PC-3 (cell line): Measurements from ENCODE around the gene DMD. TPM values are rescaled to one million over a fixed set of nuclear protein-coding genes. Genes with fewer than 3 reads are reported as not detected.

Experiments
- ATAC-seq: fragments of 200-7000 bp; cut with Tn5 transposase; 2 replicates; pipeline ENCODE4 v1.9.1; 2020; ENCODE audit warnings: mild to moderate bottlenecking, moderate library complexity
- BruUV-seq: library from RNA; stranded (reverse); fragments of 400-500 nt; replicated peaks from 2 replicates; lab custom pipeline; 2021; lab: Mats Ljungman, UMichigan
- CTCF ChIA-PET: fragments of 300-600 bp; sonication (Branson Sonifier 250); formaldehyde crosslinking; loops from one replicate; lab custom pipeline; 2022; ENCODE audit warnings: antibody characterized with exemption; lab: Charles Lee
- POLR2A ChIA-PET: fragments of 300-600 bp; sonication (Branson Sonifier 250); formaldehyde crosslinking; loops from one replicate; lab custom pipeline; 2022; ENCODE audit warnings: antibody characterized with exemption; ENCODE audit not compliant: unreplicated experiment; lab: Charles Lee
- DNase-seq: peaks from one replicate; pipeline ENCODE4 v3.0.0-alpha.2; 2015
- H2AFZ ChIP-seq: fragments of 300-600 bp; sonication (generic); 2 replicates; pipeline ENCODE4 v1.6.0; 2016; ENCODE audit warnings: antibody characterized with exemption, low read length
- H3F3A ChIP-seq: fragments of 300-600 bp; sonication (generic); one replicate; pipeline ENCODE4 v1.6.0; 2017; ENCODE audit warnings: antibody characterized with exemption, low read length, control low read depth, mild to moderate bottlenecking; ENCODE audit not compliant: unreplicated experiment
- H3K27ac ChIP-seq: fragments of 300-600 bp; sonication (generic); 2 replicates; pipeline ENCODE4 v1.5.1; 2016; ENCODE audit warnings: mild to moderate bottlenecking, low read length
- H3K27me3 ChIP-seq: fragments of 300-600 bp; sonication (generic); 2 replicates; pipeline ENCODE4 v1.6.1; 2016; ENCODE audit warnings: low read length, mixed read lengths
- H3K36me3 ChIP-seq: fragments of 300-600 bp; sonication (generic); 2 replicates; pipeline ENCODE4 v1.6.1; 2016; ENCODE audit warnings: low read depth, mixed run types, low read length, mixed read lengths
- H3K4me1 ChIP-seq: fragments of 300-600 bp; sonication (generic); 2 replicates; pipeline ENCODE4 v1.5.1; 2016; ENCODE audit warnings: low read length; ENCODE audit not compliant: insufficient read depth
- H3K4me2 ChIP-seq: fragments of 300-600 bp; sonication (generic); 2 replicates; pipeline ENCODE4 v1.6.0; 2016; ENCODE audit warnings: low read length
- H3K4me3 ChIP-seq: fragments of 300-600 bp; sonication (generic); 2 replicates; pipeline ENCODE4 v1.5.1; 2016; ENCODE audit warnings: mild to moderate bottlenecking, low read length, mixed read lengths
- H3K79me2 ChIP-seq: fragments of 300-600 bp; sonication (generic); 2 replicates; pipeline ENCODE4 v1.6.1; 2017; ENCODE audit warnings: low read length, mixed read lengths
- H3K9ac ChIP-seq: fragments of 300-600 bp; sonication (generic); 2 replicates; pipeline ENCODE4 v1.6.0; 2016; ENCODE audit warnings: mild to moderate bottlenecking, low read length
- H3K9me2 ChIP-seq: fragments of 300-600 bp; sonication (generic); replicated peaks from 2 replicates; pipeline ENCODE4 v1.6.1; 2016; ENCODE audit warnings: mixed run types, low read length, mixed read lengths
- H3K9me3 ChIP-seq: fragments of 300-600 bp; sonication (generic); 2 replicates; pipeline ENCODE4 v1.6.1; 2016; ENCODE audit warnings: low read length, mixed read lengths
- H4K20me1 ChIP-seq: fragments of 300-600 bp; sonication (generic); 2 replicates; pipeline ENCODE4 v1.6.1; 2016; ENCODE audit warnings: low read length, mixed read lengths
- EZH2 ChIP-seq: fragments of 300-600 bp; sonication (generic); IDR thresholded peaks from one replicate; pipeline ENCODE4 v1.6.1; 2017; ENCODE audit warnings: antibody characterized with exemption, mild to moderate bottlenecking, low read length; ENCODE audit not compliant: unreplicated experiment
- EZH2phosphoT487 ChIP-seq: fragments of 300-600 bp; sonication (generic); IDR thresholded peaks from 2 replicates; pipeline ENCODE4 v1.6.1; 2018; ENCODE audit warnings: mild to moderate bottlenecking, antibody characterized with exemption, low read length, borderline replicate concordance
- intact Hi-C: fragments of 100-400 bp; cut with micrococcal nuclease; formaldehyde crosslinking; loops from 2 replicates; pipeline ENCODE4 v1.9.0; 2023
- total RNA-seq: library from RNA; depleted of rRNA; stranded (reverse); fragments of >200 nt; gene quantifications from 2 replicates; pipeline ENCODE4 v1.2.3, GENCODE V29; 2014
- TF ChIP-seq, protein P1 (sequence below): fragments of 300-600 bp; sonication (generic); conservative IDR thresholded peaks from 2 replicates; pipeline ENCODE4 v1.5.1; 2017; ENCODE audit warnings: antibody characterized with exemption, low read depth, mild to moderate bottlenecking, low read length

Gene DMD
- total RNA-seq, 1 experiment from 2014 or later: not detected

- DNase-seq (no peak), ATAC-seq (no peak)
- ChIA-PET POLR2A (no interaction called here), CTCF (no interaction called here)
- no peaks in the 10 kb centered on the region for H3K36me3 ChIP-seq
- no peak overlapping the region for H3K27ac ChIP-seq
- no peak overlapping the region for H2AFZ ChIP-seq
- no peaks in the 10 kb centered on the region for H3K9me3 ChIP-seq
- H3K4me1 ChIP-seq: no peaks in the 10 kb centered on the region
- H3F3A ChIP-seq: no peaks in the 10 kb centered on the region
- no peak overlapping the region for H3K4me2 ChIP-seq
- H4K20me1 ChIP-seq: no peaks in the 10 kb centered on the region
- no peak overlapping the region for H3K4me3 ChIP-seq
- H3K9me2 ChIP-seq: no peaks in the 10 kb centered on the region
- no peaks in the 10 kb centered on the region for H3K79me2 ChIP-seq
- BruUV-seq: no TSS peak
- no peak overlapping the region for H3K9ac ChIP-seq
- TF ChIP-seq EZH2 (no peak), EZH2phosphoT487 (no peak)
- TF ChIP-seq, protein P1, sequence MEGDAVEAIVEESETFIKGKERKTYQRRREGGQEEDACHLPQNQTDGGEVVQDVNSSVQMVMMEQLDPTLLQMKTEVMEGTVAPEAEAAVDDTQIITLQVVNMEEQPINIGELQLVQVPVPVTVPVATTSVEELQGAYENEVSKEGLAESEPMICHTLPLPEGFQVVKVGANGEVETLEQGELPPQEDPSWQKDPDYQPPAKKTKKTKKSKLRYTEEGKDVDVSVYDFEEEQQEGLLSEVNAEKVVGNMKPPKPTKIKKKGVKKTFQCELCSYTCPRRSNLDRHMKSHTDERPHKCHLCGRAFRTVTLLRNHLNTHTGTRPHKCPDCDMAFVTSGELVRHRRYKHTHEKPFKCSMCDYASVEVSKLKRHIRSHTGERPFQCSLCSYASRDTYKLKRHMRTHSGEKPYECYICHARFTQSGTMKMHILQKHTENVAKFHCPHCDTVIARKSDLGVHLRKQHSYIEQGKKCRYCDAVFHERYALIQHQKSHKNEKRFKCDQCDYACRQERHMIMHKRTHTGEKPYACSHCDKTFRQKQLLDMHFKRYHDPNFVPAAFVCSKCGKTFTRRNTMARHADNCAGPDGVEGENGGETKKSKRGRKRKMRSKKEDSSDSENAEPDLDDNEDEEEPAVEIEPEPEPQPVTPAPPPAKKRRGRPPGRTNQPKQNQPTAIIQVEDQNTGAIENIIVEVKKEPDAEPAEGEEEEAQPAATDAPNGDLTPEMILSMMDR: no peak
- intact Hi-C loops: no loop called here
- no peaks in the 10 kb centered on the region for H3K27me3 ChIP-seq
Observed at GRCh38 chrX:32893751-32894150, 317.6 kb downstream of the DMD start.

GRCh38 chrX:32877592-32877991, 333.8 kb downstream of the DMD start:
- DNase-seq: peak; percentile 1

DNA sequence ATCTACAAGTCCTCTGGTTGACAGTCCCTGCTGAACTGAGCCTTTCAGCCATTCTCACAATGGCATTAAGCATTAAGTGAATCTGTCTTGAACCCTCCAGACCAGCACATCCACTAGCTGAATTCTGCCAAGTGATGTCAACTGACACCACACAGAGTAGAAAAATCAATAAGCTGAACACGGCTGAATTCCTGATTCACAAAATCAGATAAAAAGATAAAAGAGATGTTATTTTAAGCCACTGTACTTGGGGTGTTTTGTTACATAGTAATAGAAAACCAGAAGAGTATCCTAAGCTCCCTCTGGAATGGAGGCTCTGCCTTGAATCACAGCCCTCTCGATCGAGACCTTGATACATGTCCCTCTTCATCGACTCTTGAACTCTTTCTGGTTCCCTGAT, 336.5 kb downstream of the DMD start:
- ChIA-PET CTCF (no interaction called here), POLR2A (no interaction called here)
- Histone ChIP-seq H3K4me1 (no peaks in the 10 kb centered on the region), H2AFZ (no peak overlapping the region), H3K27ac (no peak overlapping the region), H3K27me3 (no peaks in the 10 kb centered on the region), H3K4me3 (no peak overlapping the region), H3K4me2 (no peak overlapping the region), H3K79me2 (no peaks in the 10 kb centered on the region), H3F3A (no peaks in the 10 kb centered on the region), H3K9me2 (no peaks in the 10 kb centered on the region), H3K9ac (no peak overlapping the region), H4K20me1 (no peaks in the 10 kb centered on the region), H3K36me3 (no peaks in the 10 kb centered on the region), H3K9me3 (no peaks in the 10 kb centered on the region)
- intact Hi-C loops: no loop called here
- TF ChIP-seq, protein P1: no peak
- TF ChIP-seq EZH2phosphoT487 (no peak), EZH2 (no peak)
- ATAC-seq: no peak
- DNase-seq: no peak
- no TSS peak for BruUV-seq

More at GRCh38 chrX:32877592-32877991, 333.8 kb downstream of the DMD start:
- Histone ChIP-seq H3K36me3 (no peaks in the 10 kb centered on the region), H3K4me2 (no peak overlapping the region), H3K4me3 (no peak overlapping the region), H3K9ac (no peak overlapping the region), H4K20me1 (no peaks in the 10 kb centered on the region), H2AFZ (no peak overlapping the region), H3K79me2 (no peaks in the 10 kb centered on the region), H3F3A (no peaks in the 10 kb centered on the region), H3K9me2 (no peaks in the 10 kb centered on the region), H3K27ac (no peak overlapping the region), H3K9me3 (no peaks in the 10 kb centered on the region), H3K27me3 (no peaks in the 10 kb centered on the region), H3K4me1 (no peaks in the 10 kb centered on the region)
- intact Hi-C loops: no loop called here
- no peak for ATAC-seq
- ChIA-PET CTCF (no interaction called here), POLR2A (no interaction called here)
- no TSS peak for BruUV-seq
- TF ChIP-seq EZH2 (no peak), EZH2phosphoT487 (no peak)
- TF ChIP-seq, protein P1: no peak
